HepG2 (cell line): ENCODE results near the gene SS18L1.

Experiments used
- CHCHD3 ChIP-seq: sonication (generic); formaldehyde crosslinking; IDR thresholded peaks from 2 replicates; pipeline ENCODE4 v1.8.0; 2022; ENCODE audit warnings: mild to moderate bottlenecking, missing genetic modification reagents, moderate library complexity
- CHD2 ChIP-seq: IDR thresholded peaks from 2 replicates; pipeline ENCODE4 v1.6.1; 2011; ENCODE audit warnings: low read depth, low read length, improper control_type of control experiment
- FOXP1 ChIP-seq, 2 experiments: fragments of 450-650 bp in 1 of 2; IDR thresholded peaks; 2 replicates each; pipeline ENCODE4 v1.6.1; 2017 to 2018; ENCODE audit warnings: antibody characterized with exemption in 1 of 2
- NFIC ChIP-seq: IDR thresholded peaks from 2 replicates; pipeline ENCODE4 v1.6.1; 2012; ENCODE audit warnings: mild to moderate bottlenecking, low read length, inconsistent platforms
- SIN3B ChIP-seq: fragments of 150-350 bp; IDR thresholded peaks from 2 replicates; pipeline ENCODE4 v1.6.1; 2014; ENCODE audit warnings: low read length
- XBP1 ChIP-seq: sonication (generic); formaldehyde crosslinking; IDR thresholded peaks from 2 replicates; pipeline ENCODE4 v1.5.0; 2020; ENCODE audit warnings: missing genetic modification reagents
- ZNF850 ChIP-seq: sonication (generic); formaldehyde crosslinking; conservative IDR thresholded peaks from 2 replicates; pipeline ENCODE4 v1.9.0; 2021; ENCODE audit warnings: mild to moderate bottlenecking, missing genetic modification reagents
- TF ChIP-seq, protein P1 (sequence below): sonication (generic); formaldehyde crosslinking; IDR thresholded peaks from 2 replicates; pipeline ENCODE4 v1.5.0; 2020; ENCODE audit warnings: mild to moderate bottlenecking, missing genetic modification reagents, moderate library complexity
- TF ChIP-seq, protein P2 (sequence below): sonication (generic); formaldehyde crosslinking; conservative IDR thresholded peaks from 2 replicates; pipeline ENCODE4 v1.4.0; 2020; ENCODE audit warnings: missing genetic modification reagents

- no peak for TF ChIP-seq FOXP1 (IDR thresholded peaks at IDR 0.05)
- TF ChIP-seq FOXP1 (CRISPR knock-in tag; IDR thresholded peaks at IDR 0.05): no peak
- TF ChIP-seq, protein P1, sequence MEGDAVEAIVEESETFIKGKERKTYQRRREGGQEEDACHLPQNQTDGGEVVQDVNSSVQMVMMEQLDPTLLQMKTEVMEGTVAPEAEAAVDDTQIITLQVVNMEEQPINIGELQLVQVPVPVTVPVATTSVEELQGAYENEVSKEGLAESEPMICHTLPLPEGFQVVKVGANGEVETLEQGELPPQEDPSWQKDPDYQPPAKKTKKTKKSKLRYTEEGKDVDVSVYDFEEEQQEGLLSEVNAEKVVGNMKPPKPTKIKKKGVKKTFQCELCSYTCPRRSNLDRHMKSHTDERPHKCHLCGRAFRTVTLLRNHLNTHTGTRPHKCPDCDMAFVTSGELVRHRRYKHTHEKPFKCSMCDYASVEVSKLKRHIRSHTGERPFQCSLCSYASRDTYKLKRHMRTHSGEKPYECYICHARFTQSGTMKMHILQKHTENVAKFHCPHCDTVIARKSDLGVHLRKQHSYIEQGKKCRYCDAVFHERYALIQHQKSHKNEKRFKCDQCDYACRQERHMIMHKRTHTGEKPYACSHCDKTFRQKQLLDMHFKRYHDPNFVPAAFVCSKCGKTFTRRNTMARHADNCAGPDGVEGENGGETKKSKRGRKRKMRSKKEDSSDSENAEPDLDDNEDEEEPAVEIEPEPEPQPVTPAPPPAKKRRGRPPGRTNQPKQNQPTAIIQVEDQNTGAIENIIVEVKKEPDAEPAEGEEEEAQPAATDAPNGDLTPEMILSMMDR (CRISPR knock-in tag): 0 out of 2 replicates have a peak, but pooled peaks have one; percentile 5
- no peak for TF ChIP-seq XBP1 (CRISPR knock-in tag)
- TF ChIP-seq, protein P2, sequence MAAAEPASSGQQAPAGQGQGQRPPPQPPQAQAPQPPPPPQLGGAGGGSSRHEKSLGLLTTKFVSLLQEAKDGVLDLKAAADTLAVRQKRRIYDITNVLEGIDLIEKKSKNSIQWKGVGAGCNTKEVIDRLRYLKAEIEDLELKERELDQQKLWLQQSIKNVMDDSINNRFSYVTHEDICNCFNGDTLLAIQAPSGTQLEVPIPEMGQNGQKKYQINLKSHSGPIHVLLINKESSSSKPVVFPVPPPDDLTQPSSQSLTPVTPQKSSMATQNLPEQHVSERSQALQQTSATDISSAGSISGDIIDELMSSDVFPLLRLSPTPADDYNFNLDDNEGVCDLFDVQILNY (CRISPR knock-in tag): no peak
- TF ChIP-seq CHD2: no peak
- TF ChIP-seq ZNF850 (CRISPR knock-in tag): no peak
- no peak for TF ChIP-seq SIN3B
- no peak for TF ChIP-seq NFIC
- TF ChIP-seq CHCHD3 (CRISPR knock-in tag): no peak
Observed at GRCh38 chr20:62131560-62132320, 11.8 kb upstream of the SS18L1 start.
